HG03045 (cell line): ENCODE data around the gene LGSN.
"Not testable (repeated sequence)": the region's sequence is repeated elsewhere in the genome, so short reads cannot be mapped to it uniquely, and the experiment has no call there.

Experiments used
- ATAC-seq: cut with Tn5 transposase; IDR thresholded peaks from one replicate; pipeline ENCODE4 v1.9.1; 2021; ENCODE audit warnings: mild to moderate bottlenecking, moderate library complexity; ENCODE audit not compliant: unreplicated experiment

LGSN gene

DNA sequence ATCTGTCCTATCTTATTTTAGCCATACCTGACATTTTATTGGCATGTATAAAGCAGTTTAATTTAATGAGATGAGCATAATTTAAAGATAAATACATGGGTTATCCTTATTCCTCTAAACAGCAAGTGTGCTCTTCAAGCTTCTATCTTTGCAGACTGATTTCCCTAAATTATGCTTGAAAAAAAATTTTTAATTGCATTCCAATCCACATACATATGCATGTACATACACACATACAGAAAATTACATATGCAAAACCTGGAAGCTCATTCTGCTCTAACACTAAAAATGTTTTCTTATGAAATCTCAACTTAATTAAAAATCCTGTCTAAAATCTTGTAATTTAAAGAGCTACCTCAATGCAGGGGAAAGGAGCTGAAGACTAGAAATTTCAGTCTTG, 73.2 kb downstream of the LGSN start:
- ATAC-seq, result no peak

- no peak for ATAC-seq
These were observed 73.9 kb downstream of the LGSN start for GRCh38 chr6:63245909-63246308.

DNA sequence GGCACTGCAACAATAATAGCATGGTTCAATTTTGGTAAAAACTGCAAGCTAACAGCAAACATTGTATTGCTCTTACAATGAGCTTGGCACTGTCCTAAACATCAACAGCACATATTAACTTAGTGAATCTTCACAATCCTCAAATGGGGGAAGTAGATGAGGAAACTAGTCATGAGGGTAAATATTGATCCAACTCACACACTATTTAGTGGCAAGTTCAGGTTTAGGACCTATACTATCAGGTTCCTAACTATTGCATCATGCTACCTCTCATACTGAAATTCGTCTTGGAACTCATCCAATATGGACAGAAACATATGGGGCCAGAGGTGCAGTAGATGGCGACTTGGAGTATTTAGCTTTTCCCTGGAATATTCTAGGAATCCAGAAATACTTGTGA, 74.4 kb downstream of the LGSN start:
- no peak for ATAC-seq

- no peak for ATAC-seq
These were observed 83.4 kb downstream of the LGSN start for GRCh38 chr6:63236398-63236817.

DNA sequence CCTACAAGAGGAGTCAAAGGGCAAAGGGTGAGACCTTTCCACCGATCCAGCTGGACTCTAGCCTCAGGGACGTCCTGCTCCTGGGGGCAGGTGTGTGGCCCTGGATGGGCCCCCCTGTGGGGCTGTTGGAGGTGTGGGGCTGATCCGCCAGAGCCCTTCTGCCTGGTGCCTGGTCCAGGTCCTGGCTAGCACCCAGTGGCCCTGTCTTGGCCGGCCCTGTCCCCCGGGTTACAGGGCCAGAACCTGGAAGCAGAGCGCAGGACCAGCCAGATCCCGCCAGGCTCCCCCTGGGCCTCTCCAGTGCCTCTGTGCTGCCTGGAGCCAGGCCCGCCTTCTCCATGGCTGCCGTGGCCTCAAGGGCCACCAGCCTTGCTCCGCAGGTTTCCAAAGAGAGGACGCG, 89.3 kb downstream of the LGSN start:
- not testable (repeated sequence) for ATAC-seq

DNA sequence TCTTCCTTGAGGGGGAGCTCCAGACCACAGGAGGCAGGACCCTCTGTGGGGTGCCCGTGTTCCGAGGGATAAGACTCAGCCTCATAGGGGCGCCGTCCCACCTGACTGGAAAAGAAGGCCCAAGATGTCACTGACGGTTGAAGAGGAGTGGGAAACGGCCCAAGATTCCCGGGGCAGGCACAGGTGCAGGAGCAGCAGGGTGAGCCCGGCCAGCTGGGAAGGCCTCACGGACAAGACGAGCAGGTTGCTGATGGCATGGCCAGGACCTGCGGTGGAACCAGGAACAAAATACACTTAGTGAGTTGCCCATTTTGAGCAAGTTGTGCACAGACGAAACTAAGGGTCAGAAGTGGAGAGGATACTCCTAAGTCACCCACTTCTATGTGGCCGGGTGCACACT, 89.8 kb downstream of the LGSN start:
- ATAC-seq, result not testable (repeated sequence)

- ATAC-seq, result not testable (repeated sequence)
These were observed 91.6 kb downstream of the LGSN start for GRCh38 chr6:63227928-63228894.

GRCh38 chr6:63225987-63226386, 93.8 kb downstream of the LGSN start:
- not testable (repeated sequence) for ATAC-seq
